Activated T-cell treated with anti-CD3 and anti-CD28 coated beads, Interleukin-2, amount 50 U/mL, for 72 hours (primary cell): ENCODE measurements around the gene TENM4. TPM values are rescaled to one million over a fixed set of nuclear protein-coding genes. Genes with fewer than 3 reads are reported as not detected.

ENCODE experiments used
- ATAC-seq, 2 donors: fragments of 150-1000 bp; cut with Tn5 transposase; replicated peaks in 1 of 2; 2 replicates each; pipeline ENCODE4 v1.10.0; 2021; ENCODE audit warnings: moderate library complexity in 2 of 2, mild to moderate bottlenecking in 1 of 2
- DNase-seq, 2 donors: peaks; one replicate each; pipeline ENCODE4 v3.0.0; 2021 to 2022; ENCODE audit warnings: mixed read lengths in 1 of 2
- H3K27ac Mint-ChIP-seq: one replicate; pipeline ENCODE4 v1.8.0; 2022; ENCODE audit warnings: mild to moderate bottlenecking, moderate library complexity, mixed read lengths
- H3K27me3 Mint-ChIP-seq: one replicate; pipeline ENCODE4 v1.8.0; 2022; ENCODE audit warnings: low read depth, mixed read lengths
- H3K36me3 Mint-ChIP-seq, 2 donors: one replicate each; pipeline ENCODE4 v1.8.0; 2022; ENCODE audit warnings: mixed read lengths in 2 of 2, mild to moderate bottlenecking in 1 of 2; ENCODE audit not compliant: insufficient read depth in 2 of 2
- H3K4me1 Mint-ChIP-seq: one replicate; pipeline ENCODE4 v1.8.0; 2022; ENCODE audit warnings: low read depth, mixed read lengths
- H3K4me3 Mint-ChIP-seq, 2 donors: one replicate each; pipeline ENCODE4 v1.8.0; 2022; ENCODE audit warnings: mild to moderate bottlenecking in 2 of 2, mixed read lengths in 2 of 2, moderate library complexity in 2 of 2
- H3K9me3 Mint-ChIP-seq, 2 donors: one replicate each; pipeline ENCODE4 v1.8.0; 2022; ENCODE audit warnings: mixed read lengths in 2 of 2
- total RNA-seq, 2 donors: library from RNA; stranded (reverse); gene quantifications; one replicate each; pipeline ENCODE4 v1.2.3, GENCODE V29; 2022

TENM4 gene
- total RNA-seq, 2 donors from 2014 or later, result 0.21 TPM; not detected in 1

GRCh38 chr11:79045018-79045799 is 395.6 kb downstream of the TENM4 start:
- Mint-ChIP-seq H3K9me3 (no peaks in the 10 kb centered on the region), H3K4me1 (no peaks in the 10 kb centered on the region), H3K4me3 (no peak overlapping the region), H3K27me3 (peaks cover 14% of the 10 kb centered on the region), H3K27ac (no peak overlapping the region), H3K36me3 (no peaks in the 10 kb centered on the region)
- DNase-seq, result no peak
- ATAC-seq, result no peak

DNA sequence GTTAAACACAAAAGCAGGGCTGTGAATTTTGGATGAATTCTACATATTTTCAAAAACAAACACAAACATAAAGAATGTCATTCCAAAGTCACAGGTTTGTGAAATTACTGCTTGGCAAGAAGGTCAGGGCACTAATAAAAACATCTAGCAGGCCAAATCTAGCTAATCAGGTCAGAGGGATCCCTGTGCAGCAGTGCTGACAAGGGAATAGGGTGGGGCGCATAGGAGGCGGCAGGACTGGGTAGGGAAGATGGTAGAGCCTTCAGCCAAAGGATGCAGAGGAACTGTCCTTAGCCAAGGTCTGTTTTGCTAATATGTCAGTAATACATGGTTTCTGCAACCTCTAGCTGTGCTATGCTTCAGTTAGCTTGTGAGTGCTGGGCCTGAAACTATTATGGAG is 396.6 kb downstream of the TENM4 start:
- Mint-ChIP-seq H3K9me3 (no peaks in the 10 kb centered on the region), H3K27ac (no peak overlapping the region), H3K36me3 (no peaks in the 10 kb centered on the region), H3K4me3 (no peak overlapping the region), H3K4me1 (no peaks in the 10 kb centered on the region), H3K27me3 (peaks cover 14% of the 10 kb centered on the region)
- no peak for ATAC-seq
- no peak for DNase-seq

DNA sequence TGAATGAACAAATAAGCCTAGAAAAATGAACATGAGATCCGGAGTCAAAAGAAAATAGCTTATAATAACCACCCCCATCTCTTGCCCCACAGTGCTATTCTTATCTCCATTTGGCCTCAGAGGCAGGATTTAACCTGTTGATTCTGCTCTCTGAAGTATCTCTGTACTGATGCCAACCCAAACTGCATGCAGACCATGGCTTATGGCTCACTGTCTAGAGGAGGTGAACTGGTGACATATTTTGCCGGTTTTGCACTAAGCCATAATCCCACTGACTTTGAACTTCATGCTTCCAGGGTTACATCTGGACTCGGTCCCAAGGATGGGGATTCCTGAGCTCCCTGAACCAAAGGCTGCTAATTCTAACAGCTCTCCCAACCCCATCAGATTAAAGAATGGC is 397.1 kb downstream of the TENM4 start:
- no peak for ATAC-seq
- no peak for DNase-seq
- Mint-ChIP-seq H3K27me3 (peaks cover 14% of the 10 kb centered on the region), H3K27ac (no peak overlapping the region), H3K4me3 (no peak overlapping the region), H3K4me1 (no peaks in the 10 kb centered on the region), H3K9me3 (no peaks in the 10 kb centered on the region), H3K36me3 (no peaks in the 10 kb centered on the region)

GRCh38 chr11:79042824-79043223 is 398.0 kb downstream of the TENM4 start:
- no peak for DNase-seq
- Mint-ChIP-seq H3K4me3 (no peak overlapping the region), H3K4me1 (no peaks in the 10 kb centered on the region), H3K9me3 (no peaks in the 10 kb centered on the region), H3K27ac (no peak overlapping the region), H3K27me3 (peaks cover 19% of the 10 kb centered on the region), H3K36me3 (no peaks in the 10 kb centered on the region)
- no peak for ATAC-seq

- Mint-ChIP-seq H3K27ac (no peak overlapping the region), H3K9me3 (no peaks in the 10 kb centered on the region), H3K36me3 (no peaks in the 10 kb centered on the region), H3K4me1 (no peaks in the 10 kb centered on the region), H3K27me3 (peaks cover 19% of the 10 kb centered on the region), H3K4me3 (no peak overlapping the region)
- DNase-seq, result no peak
- ATAC-seq, result no peak
Observed at GRCh38 chr11:79040348-79040747, 400.5 kb downstream of the TENM4 start.

DNA sequence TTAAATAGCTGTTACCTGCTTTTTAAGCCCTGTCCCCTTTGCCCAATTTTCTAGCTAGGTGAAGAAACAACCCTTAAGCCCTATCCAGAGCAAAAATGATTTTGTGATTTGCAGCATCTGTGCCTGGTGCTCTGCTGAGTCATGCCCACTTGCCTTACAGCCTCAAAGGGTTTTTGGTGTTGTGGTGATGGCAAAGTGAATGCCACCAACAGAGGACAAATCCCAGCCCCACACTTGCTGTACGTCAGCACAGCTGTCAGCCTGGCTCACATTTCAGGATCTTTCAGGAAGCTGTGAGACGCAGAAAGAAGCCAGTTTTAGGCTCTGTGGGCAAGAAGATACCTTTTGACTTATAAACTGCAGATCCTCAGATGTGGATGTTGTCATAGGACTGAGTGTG is 401.7 kb downstream of the TENM4 start:
- no peaks in the 10 kb centered on the region for H3K4me1 Mint-ChIP-seq
- H3K9me3 Mint-ChIP-seq, result no peaks in the 10 kb centered on the region
- H3K27ac Mint-ChIP-seq, result no peak overlapping the region
- H3K4me3 Mint-ChIP-seq, result no peak overlapping the region
- H3K36me3 Mint-ChIP-seq, result no peaks in the 10 kb centered on the region
- ATAC-seq, result no peak
- no peak for DNase-seq
- H3K27me3 Mint-ChIP-seq, result peaks cover 19% of the 10 kb centered on the region

- no peak overlapping the region for H3K27ac Mint-ChIP-seq
- H3K9me3 Mint-ChIP-seq, result no peaks in the 10 kb centered on the region
- H3K36me3 Mint-ChIP-seq, result no peaks in the 10 kb centered on the region
- H3K4me3 Mint-ChIP-seq, result no peak overlapping the region
- no peaks in the 10 kb centered on the region for H3K4me1 Mint-ChIP-seq
- no peak for ATAC-seq
- H3K27me3 Mint-ChIP-seq, result peaks cover 13% of the 10 kb centered on the region
- DNase-seq, result no peak
Observed at GRCh38 chr11:79035881-79036280, 404.9 kb downstream of the TENM4 start.

- Mint-ChIP-seq H3K4me1 (no peaks in the 10 kb centered on the region), H3K9me3 (no peaks in the 10 kb centered on the region), H3K27ac (no peak overlapping the region), H3K27me3 (peaks cover 30% of the 10 kb centered on the region), H3K4me3 (no peak overlapping the region), H3K36me3 (no peaks in the 10 kb centered on the region)
- no peak for ATAC-seq
- DNase-seq, result no peak
Observed at GRCh38 chr11:79033833-79034232, 407.0 kb downstream of the TENM4 start.

DNA sequence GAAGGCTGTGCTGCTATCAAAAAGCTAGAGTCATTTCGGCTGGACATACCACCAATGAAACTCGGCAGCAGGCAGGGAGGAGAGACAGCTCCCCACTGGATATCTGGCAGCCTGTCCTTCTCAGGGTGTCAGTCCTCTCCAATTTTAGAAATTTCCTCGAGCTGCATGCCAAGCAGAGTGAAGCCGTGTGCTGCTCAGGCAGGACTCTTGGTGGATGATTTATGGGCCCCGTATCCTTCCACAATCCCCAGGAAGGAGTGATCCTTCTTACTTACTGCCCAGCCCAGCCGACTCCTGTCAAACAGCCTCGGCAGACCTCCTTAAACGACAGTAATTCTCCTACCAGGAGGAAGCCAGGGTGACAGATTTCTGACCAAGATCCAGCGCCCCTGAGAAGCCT is 410.4 kb downstream of the TENM4 start:
- H3K9me3 Mint-ChIP-seq, result peaks cover 0 to 2% of the 10 kb centered on the region in 2 donors
- peaks cover 46% of the 10 kb centered on the region for H3K27me3 Mint-ChIP-seq
- no peak overlapping the region for H3K27ac Mint-ChIP-seq
- peaks cover 8% of the 10 kb centered on the region for H3K4me1 Mint-ChIP-seq
- ATAC-seq, result no peak
- H3K36me3 Mint-ChIP-seq, result no peaks in the 10 kb centered on the region
- no peak for DNase-seq
- no peak overlapping the region for H3K4me3 Mint-ChIP-seq

- no peak for ATAC-seq
- H3K36me3 Mint-ChIP-seq, result no peaks in the 10 kb centered on the region
- no peak overlapping the region for H3K4me3 Mint-ChIP-seq
- H3K4me1 Mint-ChIP-seq, result peaks cover 8% of the 10 kb centered on the region
- peaks cover 46% of the 10 kb centered on the region for H3K27me3 Mint-ChIP-seq
- no peak for DNase-seq
- H3K9me3 Mint-ChIP-seq, result peaks cover 0 to 2% of the 10 kb centered on the region in 2 donors
- H3K27ac Mint-ChIP-seq, result no peak overlapping the region
Observed at GRCh38 chr11:79028225-79028624, 412.6 kb downstream of the TENM4 start.

DNA sequence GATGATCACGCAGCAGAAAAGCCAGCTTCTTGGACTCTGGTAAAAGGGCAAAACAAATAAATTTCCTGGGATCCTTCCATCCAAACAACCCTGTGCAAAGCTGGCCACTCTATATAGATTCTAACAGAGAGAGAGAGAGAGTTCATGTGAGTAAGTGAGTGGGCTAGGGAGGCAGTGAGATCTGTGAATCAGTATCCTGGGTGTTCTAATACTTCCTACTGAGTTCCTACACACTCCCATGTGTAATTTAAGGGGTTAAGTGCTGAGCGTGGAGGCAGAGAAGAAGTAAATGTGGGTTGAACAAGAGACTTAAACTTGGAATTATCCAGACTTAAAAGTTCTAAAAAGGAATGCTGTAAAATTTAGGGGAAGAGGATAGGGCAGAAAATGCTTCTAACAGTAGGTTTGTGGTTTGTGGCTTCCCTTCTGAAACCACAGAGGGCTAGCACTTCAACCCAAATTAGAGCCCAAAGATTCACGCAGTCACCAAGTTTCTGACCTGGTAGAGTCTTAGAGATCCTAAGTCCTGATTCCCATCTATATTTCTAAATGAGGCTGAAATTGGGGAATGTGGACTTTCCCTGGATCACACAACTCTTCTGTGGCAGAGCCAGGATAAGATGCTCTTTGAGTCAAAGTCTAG is 413.9 kb downstream of the TENM4 start:
- H3K4me3 Mint-ChIP-seq, result no peak overlapping the region
- H3K9me3 Mint-ChIP-seq, result peaks cover 0 to 2% of the 10 kb centered on the region in 2 donors
- H3K4me1 Mint-ChIP-seq, result peaks cover 8% of the 10 kb centered on the region
- no peak for DNase-seq
- H3K27ac Mint-ChIP-seq, result no peak overlapping the region
- ATAC-seq, result no peak
- H3K36me3 Mint-ChIP-seq, result no peaks in the 10 kb centered on the region
- H3K27me3 Mint-ChIP-seq, result peaks cover 46% of the 10 kb centered on the region

- peaks cover 45% of the 10 kb centered on the region for H3K27me3 Mint-ChIP-seq
- no peaks in the 10 kb centered on the region for H3K36me3 Mint-ChIP-seq
- peaks cover 8% of the 10 kb centered on the region for H3K4me1 Mint-ChIP-seq
- DNase-seq (no peak), ATAC-seq (no peak)
- no peak overlapping the region for H3K27ac Mint-ChIP-seq
- H3K4me3 Mint-ChIP-seq, result no peak overlapping the region
- H3K9me3 Mint-ChIP-seq, result peaks cover 0 to 2% of the 10 kb centered on the region in 2 donors
Observed at GRCh38 chr11:79025622-79026021, 415.2 kb downstream of the TENM4 start.

- H3K4me1 Mint-ChIP-seq, result peaks cover 8% of the 10 kb centered on the region
- no peak for ATAC-seq
- H3K4me3 Mint-ChIP-seq, result no peak overlapping the region
- no peaks in the 10 kb centered on the region for H3K36me3 Mint-ChIP-seq
- no peak overlapping the region for H3K27ac Mint-ChIP-seq
- DNase-seq, result no peak
- peaks cover 48% of the 10 kb centered on the region for H3K27me3 Mint-ChIP-seq
- H3K9me3 Mint-ChIP-seq, result peaks cover 0 to 2% of the 10 kb centered on the region in 2 donors
Observed at GRCh38 chr11:79025097-79025496, 415.7 kb downstream of the TENM4 start.

DNA sequence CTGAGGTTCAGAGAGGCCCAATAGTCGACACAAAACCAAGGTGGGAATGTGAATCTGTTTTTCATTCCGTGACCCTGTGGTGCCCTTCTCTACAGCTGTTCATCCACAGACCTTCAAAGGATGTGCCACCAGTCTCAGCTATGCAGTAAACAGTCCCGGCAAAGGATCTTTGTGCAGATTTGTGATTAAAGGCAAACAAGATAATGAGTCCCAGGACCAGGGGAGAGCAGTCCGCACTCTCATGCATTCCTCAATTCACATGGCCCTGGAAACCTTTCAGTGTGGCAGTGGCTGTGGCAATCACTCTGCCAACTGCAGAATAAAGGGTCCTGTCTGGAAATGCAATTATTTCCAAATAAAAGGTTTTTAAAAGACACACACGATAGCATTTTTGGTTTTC is 418.6 kb downstream of the TENM4 start:
- H3K4me1 Mint-ChIP-seq, result peaks cover 17% of the 10 kb centered on the region
- no peak overlapping the region for H3K27ac Mint-ChIP-seq
- no peak for DNase-seq
- no peak for ATAC-seq
- H3K27me3 Mint-ChIP-seq, result peaks cover 37% of the 10 kb centered on the region
- H3K9me3 Mint-ChIP-seq, result peaks cover 0 to 2% of the 10 kb centered on the region in 2 donors
- no peaks in the 10 kb centered on the region for H3K36me3 Mint-ChIP-seq
- no peak overlapping the region for H3K4me3 Mint-ChIP-seq
